Ectodermal cell (in vitro differentiated cells): ENCODE measurements around the gene CENPO.

ENCODE experiments used
- H3K27ac ChIP-seq: 2 replicates; pipeline ENCODE4 v1.7.0; 2013; ENCODE audit warnings: mild to moderate bottlenecking, low read depth, low read length; ENCODE audit not compliant: insufficient read depth, poor library complexity, severe bottlenecking
- H3K27me3 ChIP-seq: 2 replicates; pipeline ENCODE4 v1.7.0; 2013; ENCODE audit warnings: mild to moderate bottlenecking, low read length; ENCODE audit not compliant: insufficient read depth, control insufficient read depth, poor library complexity, severe bottlenecking
- H3K36me3 ChIP-seq: one replicate; pipeline ENCODE4 v1.7.0; 2013; ENCODE audit warnings: low read length; ENCODE audit not compliant: control insufficient read depth, insufficient read depth
- H3K4me1 ChIP-seq: one replicate; pipeline ENCODE4 v1.7.0; 2013; ENCODE audit warnings: low read length; ENCODE audit not compliant: control insufficient read depth, insufficient read depth
- H3K4me3 ChIP-seq: 2 replicates; pipeline ENCODE4 v1.7.0; 2013; ENCODE audit warnings: low read depth, low read length, control low read depth; ENCODE audit not compliant: insufficient read depth
- H3K9me3 ChIP-seq: 2 replicates; pipeline ENCODE4 v1.7.0; 2013; ENCODE audit warnings: mild to moderate bottlenecking, low read length, moderate library complexity; ENCODE audit not compliant: control insufficient read depth
- whole genome bisulfite sequencing, 2 experiments: methylation state at CpG; one replicate each; pipeline ENCODE4 v1.1.7; 2013; ENCODE audit warnings: missing lambda C conversion rate in 2 of 2; 5-methylcytosine and 5-hydroxymethylcytosine counted together

The CENPO gene

GRCh38 chr2:24844023-24844685 lies 50.9 kb downstream of the CENPO start:
- no peak overlapping the region for H3K4me3 ChIP-seq
- no peak overlapping the region for H3K27ac ChIP-seq
- H3K27me3 ChIP-seq = no peaks in the 10 kb centered on the region
- H3K9me3 ChIP-seq = no peaks in the 10 kb centered on the region
- 94 to 97% methylated on average over 9 of the region's 9 CpGs for WGBS, 2 experiments
- H3K36me3 ChIP-seq = no peaks in the 10 kb centered on the region
- no peaks in the 10 kb centered on the region for H3K4me1 ChIP-seq

GRCh38 chr2:24845691-24846090 lies 52.5 kb downstream of the CENPO start:
- WGBS, 2 experiments = 94 to 95% methylated on average over 5 of the region's 5 CpGs
- no peaks in the 10 kb centered on the region for H3K36me3 ChIP-seq
- H3K27ac ChIP-seq = no peak overlapping the region
- no peak overlapping the region for H3K4me3 ChIP-seq
- no peaks in the 10 kb centered on the region for H3K4me1 ChIP-seq
- no peaks in the 10 kb centered on the region for H3K27me3 ChIP-seq
- H3K9me3 ChIP-seq = no peaks in the 10 kb centered on the region

- no peaks in the 10 kb centered on the region for H3K27me3 ChIP-seq
- WGBS, 2 experiments = 85 to 94% methylated on average over 7 of the region's 7 CpGs
- H3K36me3 ChIP-seq = no peaks in the 10 kb centered on the region
- no peak overlapping the region for H3K27ac ChIP-seq
- no peak overlapping the region for H3K4me3 ChIP-seq
- H3K9me3 ChIP-seq = no peaks in the 10 kb centered on the region
- no peaks in the 10 kb centered on the region for H3K4me1 ChIP-seq
These were observed 57.7 kb downstream of the CENPO start for GRCh38 chr2:24850944-24851343.

- no peaks in the 10 kb centered on the region for H3K9me3 ChIP-seq
- H3K4me1 ChIP-seq = no peaks in the 10 kb centered on the region
- H3K4me3 ChIP-seq = no peak overlapping the region
- no peak overlapping the region for H3K27ac ChIP-seq
- no peaks in the 10 kb centered on the region for H3K27me3 ChIP-seq
- H3K36me3 ChIP-seq = no peaks in the 10 kb centered on the region
- WGBS, 2 experiments = 95% methylated on average over 13 of the region's 13 CpGs
These were observed 58.8 kb downstream of the CENPO start for GRCh38 chr2:24852026-24852425.

GRCh38 chr2:24852431-24853020 lies 59.3 kb downstream of the CENPO start:
- no peaks in the 10 kb centered on the region for H3K4me1 ChIP-seq
- WGBS, 2 experiments = 94 to 95% methylated on average over 23 of the region's 23 CpGs
- H3K36me3 ChIP-seq = no peaks in the 10 kb centered on the region
- H3K27ac ChIP-seq = no peak overlapping the region
- H3K4me3 ChIP-seq = no peak overlapping the region
- H3K27me3 ChIP-seq = no peaks in the 10 kb centered on the region
- H3K9me3 ChIP-seq = no peaks in the 10 kb centered on the region

- Histone ChIP-seq H3K27ac (no peak overlapping the region), H3K4me1 (no peaks in the 10 kb centered on the region), H3K27me3 (no peaks in the 10 kb centered on the region), H3K36me3 (no peaks in the 10 kb centered on the region), H3K9me3 (no peaks in the 10 kb centered on the region), H3K4me3 (no peak overlapping the region)
- WGBS, 2 experiments = 93 to 96% methylated on average over 9 of the region's 9 CpGs
These were observed 59.8 kb downstream of the CENPO start for GRCh38 chr2:24853046-24853445.

GRCh38 chr2:24853996-24854395 lies 60.8 kb downstream of the CENPO start:
- Histone ChIP-seq H3K27me3 (no peaks in the 10 kb centered on the region), H3K27ac (no peak overlapping the region), H3K4me1 (no peaks in the 10 kb centered on the region), H3K4me3 (no peak overlapping the region), H3K36me3 (no peaks in the 10 kb centered on the region), H3K9me3 (no peaks in the 10 kb centered on the region)
- WGBS, 2 experiments = 97 to 99% methylated on average over 3 of the region's 3 CpGs

- no peaks in the 10 kb centered on the region for H3K9me3 ChIP-seq
- WGBS, 2 experiments = 86 to 91% methylated on average over 8 of the region's 8 CpGs
- H3K27ac ChIP-seq = no peak overlapping the region
These were observed 61.9 kb downstream of the CENPO start for GRCh38 chr2:24855022-24855622.

GRCh38 chr2:24855726-24856125 lies 62.5 kb downstream of the CENPO start:
- H3K36me3 ChIP-seq = no peaks in the 10 kb centered on the region
- H3K27me3 ChIP-seq = no peaks in the 10 kb centered on the region
- 67 to 72% methylated on average over 4 of the region's 4 CpGs for WGBS, 2 experiments
- H3K9me3 ChIP-seq = no peaks in the 10 kb centered on the region
- H3K4me3 ChIP-seq = no peak overlapping the region
- H3K27ac ChIP-seq = no peak overlapping the region
- H3K4me1 ChIP-seq = no peaks in the 10 kb centered on the region

More at GRCh38 chr2:24855022-24855622, 61.9 kb downstream of the CENPO start:
- H3K27me3 ChIP-seq = no peaks in the 10 kb centered on the region
- no peak overlapping the region for H3K4me3 ChIP-seq
- no peaks in the 10 kb centered on the region for H3K4me1 ChIP-seq
- H3K36me3 ChIP-seq = no peaks in the 10 kb centered on the region

- Histone ChIP-seq H3K4me1 (no peaks in the 10 kb centered on the region), H3K4me3 (no peak overlapping the region), H3K27me3 (no peaks in the 10 kb centered on the region), H3K36me3 (no peaks in the 10 kb centered on the region), H3K27ac (no peak overlapping the region), H3K9me3 (no peaks in the 10 kb centered on the region)
- 84 to 87% methylated on average over 5 of the region's 5 CpGs for WGBS, 2 experiments
These were observed 63.6 kb downstream of the CENPO start for GRCh38 chr2:24856791-24857211.
